GM19468 (cell line): Measurements from ENCODE around the gene HLA-DMA.
A peak's percentile ranks its signal among the peaks of the same experiment; 100 is the strongest.

Experiments
- ATAC-seq: cut with Tn5 transposase; IDR thresholded peaks from one replicate; pipeline ENCODE4 v1.9.1; 2021; ENCODE audit warnings: mild to moderate bottlenecking, moderate library complexity, moderate number of reproducible peaks; ENCODE audit not compliant: unreplicated experiment; ENCODE audit errors: extremely low read depth

Gene HLA-DMA

GRCh38 chr6:32952817-32953739 is at the start of gene HLA-DMA:
TSS of gene HLA-DMA (minus strand) at chr6:32953097. CDS start at chr6:32953036, 61 bp downstream.
- peak; percentile 92 for ATAC-seq

GRCh38 chr6:33001685-33002084 is 48.8 kb upstream of the HLA-DMA start:
- ATAC-seq: no peak

GRCh38 chr6:33000055-33000454 is 47.2 kb upstream of the HLA-DMA start:
- ATAC-seq: no peak

- ATAC-seq: no peak
Observed at GRCh38 chr6:32995448-32995847, 42.6 kb upstream of the HLA-DMA start.

- ATAC-seq: no peak
Observed at GRCh38 chr6:32993363-32993973, 40.6 kb upstream of the HLA-DMA start.

- ATAC-seq: no peak
Observed at GRCh38 chr6:32991972-32992371, 39.1 kb upstream of the HLA-DMA start.

DNA sequence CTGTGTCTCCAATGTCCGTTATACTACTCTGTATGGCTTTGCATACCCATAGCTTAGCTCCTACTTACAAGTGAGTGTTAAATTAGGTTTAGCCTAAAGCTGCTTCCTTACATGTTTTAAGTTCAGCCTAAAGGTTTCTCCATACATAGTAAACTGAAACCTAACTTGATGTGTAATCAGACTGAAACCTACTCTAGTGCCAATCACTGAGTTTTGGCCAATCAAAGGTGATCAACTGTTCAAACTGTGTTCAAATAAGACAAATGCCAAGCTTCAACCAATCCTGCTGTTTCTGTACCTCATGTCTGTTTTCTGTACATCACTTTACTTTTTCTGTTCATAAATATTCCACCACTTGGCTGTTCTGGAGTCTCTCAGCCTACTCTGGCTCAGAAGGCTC is 36.5 kb upstream of the HLA-DMA start:
- ATAC-seq: no peak

GRCh38 chr6:32984622-32985389 is 31.9 kb upstream of the HLA-DMA start:
- ATAC-seq: peak; percentile 59

DNA sequence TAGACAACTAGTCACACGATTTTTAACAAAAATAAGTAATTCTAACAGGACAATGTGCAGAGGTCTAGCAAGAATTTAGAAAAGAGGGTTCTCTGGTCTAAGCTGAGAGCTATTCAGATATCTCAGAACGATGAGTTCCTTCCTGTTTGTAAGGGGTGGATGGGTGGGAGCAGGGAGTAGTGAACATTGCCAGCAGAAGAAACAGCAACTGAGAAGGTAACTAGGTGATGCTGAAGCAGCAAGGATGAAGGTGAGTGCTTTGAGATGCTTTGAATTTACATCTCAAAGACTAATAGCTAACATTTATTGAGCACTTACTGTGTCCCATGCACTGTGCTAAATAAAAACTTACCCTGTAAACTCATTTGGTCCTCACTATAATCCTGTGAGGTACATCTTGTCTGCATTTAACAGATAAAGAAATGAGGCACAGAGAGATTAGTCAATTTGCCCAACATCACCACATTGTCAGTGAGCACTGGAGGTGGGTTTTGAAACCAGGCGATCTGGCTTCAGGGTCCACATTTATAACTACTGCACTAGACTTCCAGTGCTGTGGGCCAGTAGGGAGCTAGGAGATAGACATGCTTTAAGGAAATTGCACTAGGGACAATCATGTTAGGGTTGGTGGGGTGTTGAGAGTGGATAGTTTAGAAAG is 31.2 kb upstream of the HLA-DMA start:
- ATAC-seq: no peak

DNA sequence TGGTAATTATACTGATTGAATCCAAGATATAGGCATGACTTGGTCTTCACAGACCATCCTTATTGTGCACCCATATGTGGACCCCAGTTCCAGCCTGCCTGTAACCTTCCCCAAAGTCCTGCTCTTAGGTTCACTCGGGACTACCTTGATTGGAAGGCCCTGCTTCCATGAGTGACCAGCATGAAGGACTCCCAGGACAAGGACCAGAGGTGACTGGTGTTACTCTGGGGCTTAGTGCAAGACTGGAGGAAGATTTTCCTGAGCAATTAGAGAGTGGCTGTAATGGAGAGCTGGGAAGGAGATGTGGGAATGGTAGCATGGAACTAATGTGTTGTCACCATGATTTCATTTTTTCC is 30.6 kb upstream of the HLA-DMA start:
- ATAC-seq: no peak

DNA sequence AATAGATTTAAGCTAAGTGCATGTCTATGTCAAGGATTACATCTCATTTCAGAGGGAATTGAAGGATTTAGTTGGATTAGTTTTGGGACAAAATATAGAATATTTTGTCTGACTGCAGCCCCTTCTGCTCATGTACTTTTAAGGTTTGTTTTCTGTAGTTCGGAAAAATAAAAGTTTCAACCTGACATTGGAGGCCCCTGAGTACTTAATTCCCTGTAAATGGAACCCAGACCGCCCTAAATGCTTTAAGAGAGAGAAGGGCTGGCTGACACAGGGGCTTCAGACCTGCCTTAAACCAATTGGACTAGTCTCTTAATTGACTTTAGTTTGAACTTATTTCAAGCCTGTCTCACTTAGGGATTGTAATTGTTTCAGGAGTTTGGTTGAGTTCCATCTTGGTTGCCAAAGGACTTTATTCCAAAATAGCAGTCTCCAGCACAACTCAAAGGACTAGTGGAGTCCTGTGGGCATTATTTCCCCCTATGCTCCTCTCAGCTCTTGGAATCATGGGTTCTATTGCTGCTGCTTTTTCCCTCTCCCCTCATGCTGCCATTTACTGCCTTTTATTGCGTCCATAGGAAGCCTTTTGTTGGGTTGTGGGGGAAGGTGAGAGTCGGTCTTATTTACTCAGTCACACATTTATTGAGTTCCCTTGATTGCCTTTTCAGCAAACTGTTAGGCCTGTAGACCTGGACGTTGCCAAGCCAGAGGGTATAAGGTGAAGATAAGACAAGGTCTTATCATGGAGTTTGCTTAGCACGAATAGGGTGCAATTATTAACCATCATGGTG is 30.0 kb upstream of the HLA-DMA start:
- ATAC-seq: no peak

DNA sequence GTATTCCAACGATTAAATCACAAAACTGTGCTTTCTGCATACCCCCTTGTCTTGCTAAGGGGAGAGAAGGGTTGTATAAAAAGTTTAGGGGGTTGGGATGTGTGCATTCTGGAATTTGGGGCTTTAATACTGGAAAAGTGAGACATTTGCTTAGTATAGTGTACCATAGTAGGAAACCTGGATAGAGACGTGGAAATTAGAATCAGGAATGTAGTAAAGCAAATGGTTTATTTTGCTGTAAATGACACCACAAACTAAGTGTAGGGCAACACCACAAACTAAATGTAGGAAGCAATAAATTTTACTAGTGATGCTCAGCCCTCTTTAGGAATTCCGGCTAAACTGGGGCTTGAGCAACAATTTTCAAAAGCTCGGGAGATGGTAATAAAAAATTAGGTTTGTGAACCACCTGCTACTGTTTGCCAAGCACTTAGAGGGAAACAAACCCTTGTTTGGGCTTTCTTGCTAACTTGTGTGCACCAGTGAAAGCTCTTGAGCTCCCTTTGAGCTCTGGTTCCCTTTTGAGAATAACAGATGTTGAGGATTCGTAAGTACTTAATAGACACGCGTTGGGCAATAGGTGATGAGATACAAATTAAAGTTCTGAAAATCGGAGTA is 29.3 kb upstream of the HLA-DMA start:
- ATAC-seq: no peak

DNA sequence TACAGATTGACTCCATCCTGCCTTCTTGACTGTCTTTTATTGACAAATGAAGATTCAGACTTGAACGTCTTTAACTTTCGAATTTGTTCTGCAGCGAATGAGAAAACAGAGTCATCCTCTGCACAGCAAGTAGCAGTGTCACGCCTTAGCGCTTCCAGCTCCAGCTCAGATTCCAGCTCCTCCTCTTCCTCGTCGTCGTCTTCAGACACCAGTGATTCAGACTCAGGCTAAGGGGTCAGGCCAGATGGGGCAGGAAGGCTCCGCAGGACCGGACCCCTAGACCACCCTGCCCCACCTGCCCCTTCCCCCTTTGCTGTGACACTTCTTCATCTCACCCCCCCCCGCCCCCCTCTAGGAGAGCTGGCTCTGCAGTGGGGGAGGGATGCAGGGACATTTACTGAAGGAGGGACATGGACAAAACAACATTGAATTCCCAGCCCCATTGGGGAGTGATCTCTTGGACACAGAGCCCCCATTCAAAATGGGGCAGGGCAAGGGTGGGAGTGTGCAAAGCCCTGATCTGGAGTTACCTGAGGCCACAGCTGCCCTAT is 27.7 kb upstream of the HLA-DMA start:
- no peak for ATAC-seq

DNA sequence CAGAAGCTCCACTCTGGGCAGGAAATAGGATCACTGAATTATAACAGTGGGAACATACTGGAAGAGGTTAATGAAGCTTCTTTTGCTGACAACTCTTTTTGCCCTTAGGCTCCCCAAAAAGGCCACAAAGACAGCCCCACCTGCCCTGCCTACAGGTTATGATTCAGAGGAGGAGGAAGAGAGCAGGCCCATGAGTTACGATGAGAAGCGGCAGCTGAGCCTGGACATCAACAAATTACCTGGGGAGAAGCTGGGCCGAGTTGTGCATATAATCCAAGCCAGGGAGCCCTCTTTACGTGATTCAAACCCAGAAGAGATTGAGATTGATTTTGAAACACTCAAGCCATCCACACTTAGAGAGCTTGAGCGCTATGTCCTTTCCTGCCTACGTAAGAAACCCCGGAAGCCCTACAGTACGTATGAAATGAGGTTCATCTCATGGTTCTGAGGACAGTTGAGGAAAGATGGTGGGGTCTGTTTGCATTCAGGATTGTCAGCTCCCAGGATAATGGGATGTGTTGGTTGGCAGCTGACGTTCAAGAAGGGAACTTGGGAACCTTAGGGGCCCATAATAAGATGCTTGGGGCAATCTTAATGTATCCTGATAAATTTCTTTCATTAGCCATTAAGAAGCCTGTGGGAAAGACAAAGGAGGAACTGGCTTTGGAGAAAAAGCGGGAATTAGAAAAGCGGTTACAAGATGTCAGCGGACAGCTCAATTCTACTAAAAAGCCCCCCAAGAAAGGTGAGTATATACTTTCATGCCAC is 27.0 kb upstream of the HLA-DMA start:
- ATAC-seq: no peak

DNA sequence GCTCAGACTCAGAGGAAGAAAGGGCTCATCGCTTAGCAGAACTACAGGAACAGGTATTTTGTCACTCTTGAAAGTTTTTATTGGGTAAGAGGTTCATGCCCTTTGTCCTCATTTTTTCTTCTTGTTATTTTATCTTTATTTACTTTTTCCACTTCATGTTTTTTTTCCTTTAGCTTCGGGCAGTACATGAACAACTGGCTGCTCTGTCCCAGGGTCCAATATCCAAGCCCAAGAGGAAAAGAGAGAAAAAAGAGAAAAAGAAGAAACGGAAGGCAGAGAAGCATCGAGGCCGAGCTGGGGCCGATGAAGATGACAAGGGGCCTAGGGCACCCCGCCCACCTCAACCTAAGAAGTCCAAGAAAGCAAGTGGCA is 25.0 kb upstream of the HLA-DMA start:
- ATAC-seq: no peak

GRCh38 chr6:32977272-32977952 is 24.5 kb upstream of the HLA-DMA start:
- no peak for ATAC-seq

DNA sequence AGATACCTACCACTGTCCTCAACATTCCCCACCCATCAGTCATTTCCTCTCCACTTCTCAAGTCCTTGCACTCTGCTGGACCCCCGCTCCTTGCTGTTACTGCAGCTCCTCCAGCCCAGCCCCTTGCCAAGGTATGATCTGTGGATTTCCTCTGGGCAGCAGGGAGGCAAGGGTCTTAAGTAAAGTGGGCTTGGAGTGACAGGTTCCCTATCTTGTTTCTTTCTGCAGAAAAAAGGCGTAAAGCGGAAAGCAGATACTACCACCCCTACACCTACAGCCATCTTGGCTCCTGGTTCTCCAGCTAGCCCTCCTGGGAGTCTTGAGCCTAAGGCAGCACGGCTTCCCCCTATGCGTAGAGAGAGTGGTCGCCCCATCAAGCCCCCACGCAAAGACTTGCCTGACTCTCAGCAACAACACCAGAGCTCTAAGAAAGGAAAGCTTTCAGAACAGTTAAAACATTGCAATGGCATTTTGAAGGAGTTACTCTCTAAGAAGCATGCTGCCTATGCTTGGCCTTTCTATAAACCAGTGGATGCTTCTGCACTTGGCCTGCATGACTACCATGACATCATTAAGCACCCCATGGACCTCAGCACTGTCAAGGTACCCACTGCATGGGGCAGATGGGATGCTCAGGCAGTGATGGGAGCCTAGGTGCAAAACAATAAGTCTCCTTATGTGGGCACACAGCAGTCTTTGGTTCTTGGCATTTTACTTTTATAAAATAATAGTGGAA is 23.6 kb upstream of the HLA-DMA start:
- no peak for ATAC-seq
